SH-SY5Y (cell line): Measurements from ENCODE around the gene TRAP1.

ENCODE experiments used
- GATA2 ChIP-seq: IDR thresholded peaks from 2 replicates; pipeline ENCODE4 v1.6.1; 2011; ENCODE audit warnings: mild to moderate bottlenecking, low read depth, low read length
- GATA3 ChIP-seq: IDR thresholded peaks from 2 replicates; pipeline ENCODE4 v1.6.1; 2011; ENCODE audit warnings: low read depth, mild to moderate bottlenecking, low read length, moderate library complexity

TRAP1 gene

GRCh38 chr16:3656491-3657468 lies 60.5 kb downstream of the TRAP1 start:
- TF ChIP-seq GATA2 (no peak), GATA3 (no peak)

GRCh38 chr16:3655396-3656159 lies 61.7 kb downstream of the TRAP1 start:
- TF ChIP-seq GATA3 (no peak), GATA2 (no peak)

- TF ChIP-seq GATA2 (no peak), GATA3 (no peak)
These were observed 62.3 kb downstream of the TRAP1 start for GRCh38 chr16:3655030-3655395.

GRCh38 chr16:3654249-3654991 lies 62.9 kb downstream of the TRAP1 start, which contains the start of gene DNASE1:
Gene DNASE1, plus strand, starts transcription at chr16:3654691. Its CDS starts 683 bp downstream, at chr16:3655374.
- TF ChIP-seq GATA3 = no peak
- TF ChIP-seq GATA2 = no peak

- TF ChIP-seq GATA3 (no peak), GATA2 (no peak)
These were observed 64.7 kb downstream of the TRAP1 start for GRCh38 chr16:3652373-3653195.

GRCh38 chr16:3651461-3652372 lies 65.6 kb downstream of the TRAP1 start:
- no peak for TF ChIP-seq GATA2
- no peak for TF ChIP-seq GATA3

GRCh38 chr16:3650631-3651265 lies 66.6 kb downstream of the TRAP1 start:
- no peak for TF ChIP-seq GATA2
- no peak for TF ChIP-seq GATA3

- TF ChIP-seq GATA2 (no peak), GATA3 (no peak)
These were observed 70.9 kb downstream of the TRAP1 start for GRCh38 chr16:3646348-3646920.

GRCh38 chr16:3645504-3646347 lies 71.6 kb downstream of the TRAP1 start:
- no peak for TF ChIP-seq GATA2
- TF ChIP-seq GATA3 = no peak

GRCh38 chr16:3645108-3645503 lies 72.2 kb downstream of the TRAP1 start:
- TF ChIP-seq GATA2 = no peak
- TF ChIP-seq GATA3 = no peak
